ENCODE results near the gene RAD51AP1.

- TF ChIP-seq CTCF (IDR thresholded peaks at IDR 0.05): no peak
- no peak for TF ChIP-seq POLR2A (IDR thresholded peaks at IDR 0.05)
Measured at GRCh38 chr12:4530160-4530559, 8.5 kb upstream of the RAD51AP1 start.

Data from prostate gland (tissue), 2 donors.